Fibroblast of skin of left biceps (primary cell): ENCODE measurements around the gene DNAH17.

Source experiments
- DNase-seq, 2 experiments: peaks; one replicate each; pipeline ENCODE4 v3.0.0-alpha.2; 2013; ENCODE audit warnings: low read depth in 2 of 2

DNAH17 gene

DNA sequence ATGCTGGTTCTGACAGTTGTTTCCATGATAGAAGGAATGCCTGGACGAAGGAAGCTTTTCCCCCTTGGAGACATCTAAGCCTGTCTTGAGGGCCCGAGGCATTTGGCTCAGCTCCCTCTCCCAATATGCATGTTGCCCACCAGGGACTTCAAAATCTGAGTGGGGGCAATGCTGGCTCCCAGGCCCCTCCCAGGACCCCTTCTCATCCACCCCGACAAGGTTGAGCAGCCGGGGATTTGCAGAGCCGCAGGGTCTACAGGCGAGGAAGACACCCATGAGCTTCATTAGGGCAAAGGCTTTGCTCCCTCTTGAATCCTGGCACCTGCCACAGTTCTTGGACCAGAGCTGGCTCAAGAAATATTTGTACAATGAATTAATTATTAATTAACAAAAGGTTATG, 25.1 kb upstream of the DNAH17 start:
- DNase-seq, result no peak

DNA sequence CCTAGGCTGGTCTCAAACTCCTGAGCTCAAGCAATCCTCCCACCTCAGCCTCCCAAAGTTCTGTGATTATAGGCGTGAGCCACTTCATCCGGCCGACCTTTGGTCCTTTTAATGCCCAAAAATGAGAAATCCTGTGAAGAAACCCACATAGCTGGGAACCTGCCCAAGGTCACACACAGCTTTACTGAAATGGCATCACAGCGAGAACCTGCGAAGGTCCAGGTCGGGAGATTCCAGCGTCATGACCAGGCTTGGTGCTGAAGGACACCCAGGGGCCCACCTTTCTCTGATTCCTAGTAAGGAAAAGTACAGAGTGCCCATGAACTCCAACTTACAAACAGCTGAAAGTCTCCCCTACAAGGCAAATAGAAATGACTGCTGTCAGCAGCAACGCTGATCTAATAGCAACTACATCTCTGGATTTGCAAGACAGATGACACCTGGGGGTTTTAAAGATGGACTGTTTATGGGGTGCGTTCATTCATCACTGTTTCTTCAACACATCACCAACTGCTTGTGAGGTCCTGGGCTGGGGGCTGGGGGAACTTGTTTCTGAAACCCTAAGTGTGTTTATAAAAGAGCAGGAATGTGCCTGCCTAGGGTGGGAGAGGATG, 24.5 kb upstream of the DNAH17 start:
- no peak for DNase-seq

DNA sequence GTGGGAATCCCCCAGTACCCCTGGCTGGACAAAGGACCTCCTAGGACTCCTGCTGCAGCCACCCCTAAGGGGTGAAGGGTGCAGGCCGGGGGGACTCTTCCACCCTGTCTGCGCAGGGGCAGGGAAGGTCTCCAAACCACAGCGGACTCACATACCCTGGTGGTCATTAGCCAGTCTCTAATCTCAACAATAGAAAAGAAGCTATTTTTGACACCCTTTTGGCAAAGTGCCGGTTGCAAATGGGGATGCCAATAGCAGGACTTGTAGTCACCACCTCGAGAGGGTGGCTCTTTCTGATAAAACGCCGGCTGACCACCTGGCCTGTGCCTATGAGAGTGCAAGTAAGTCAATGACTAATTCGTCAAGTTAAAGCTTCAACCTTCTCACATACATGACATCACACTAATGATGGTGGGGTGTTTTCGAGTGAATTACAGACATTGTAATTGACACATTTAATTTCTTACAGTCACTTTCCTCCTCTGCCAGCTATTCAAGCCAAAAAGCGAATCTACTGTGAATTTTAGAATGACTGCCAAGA, 23.1 kb upstream of the DNAH17 start:
- DNase-seq, result peak in 1 of 2 experiments; percentile 15

DNA sequence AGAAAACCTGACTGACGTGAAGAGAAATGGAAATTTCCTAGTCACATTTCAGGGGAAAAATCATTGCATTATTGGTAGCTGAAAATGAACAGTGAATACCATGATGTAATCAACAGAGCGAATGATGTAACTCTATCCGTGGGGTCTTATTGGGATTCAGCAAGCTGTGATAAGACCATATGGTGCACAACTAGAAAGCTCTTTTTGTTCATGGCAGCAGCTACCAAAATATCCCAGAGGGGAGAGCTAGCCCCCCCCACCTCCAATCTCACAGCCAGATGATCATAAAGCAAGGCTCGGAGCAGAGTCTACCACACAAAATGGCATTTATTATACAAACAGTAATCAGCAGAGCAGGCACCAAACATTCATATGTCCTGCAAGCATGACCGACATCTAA, 22.2 kb upstream of the DNAH17 start:
- DNase-seq, result peak in 1 of 2 experiments; percentile 34

DNA sequence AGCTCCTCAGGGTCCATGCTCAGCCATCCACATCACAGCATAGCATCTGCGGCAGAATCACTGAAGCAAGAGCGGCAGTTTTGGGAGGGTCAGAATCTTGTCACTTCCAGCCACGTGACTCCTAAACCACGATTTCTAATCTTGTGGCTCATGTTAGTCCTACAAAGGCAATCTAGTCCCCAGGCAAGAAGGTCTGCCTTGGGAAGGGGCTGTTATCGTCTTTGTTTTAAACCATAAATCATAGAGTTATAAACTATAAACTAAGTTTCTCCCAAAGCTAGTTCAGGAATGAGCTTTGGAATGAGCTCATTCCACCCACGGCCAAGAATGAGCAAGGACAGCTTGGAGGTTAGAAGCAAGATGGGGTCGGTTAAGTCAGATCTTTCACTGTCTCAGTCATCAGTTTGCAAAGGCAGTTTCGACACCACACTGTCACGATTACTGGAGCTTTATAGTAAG, 20.8 kb upstream of the DNAH17 start:
- DNase-seq, result peak; percentile 57 to 61

DNA sequence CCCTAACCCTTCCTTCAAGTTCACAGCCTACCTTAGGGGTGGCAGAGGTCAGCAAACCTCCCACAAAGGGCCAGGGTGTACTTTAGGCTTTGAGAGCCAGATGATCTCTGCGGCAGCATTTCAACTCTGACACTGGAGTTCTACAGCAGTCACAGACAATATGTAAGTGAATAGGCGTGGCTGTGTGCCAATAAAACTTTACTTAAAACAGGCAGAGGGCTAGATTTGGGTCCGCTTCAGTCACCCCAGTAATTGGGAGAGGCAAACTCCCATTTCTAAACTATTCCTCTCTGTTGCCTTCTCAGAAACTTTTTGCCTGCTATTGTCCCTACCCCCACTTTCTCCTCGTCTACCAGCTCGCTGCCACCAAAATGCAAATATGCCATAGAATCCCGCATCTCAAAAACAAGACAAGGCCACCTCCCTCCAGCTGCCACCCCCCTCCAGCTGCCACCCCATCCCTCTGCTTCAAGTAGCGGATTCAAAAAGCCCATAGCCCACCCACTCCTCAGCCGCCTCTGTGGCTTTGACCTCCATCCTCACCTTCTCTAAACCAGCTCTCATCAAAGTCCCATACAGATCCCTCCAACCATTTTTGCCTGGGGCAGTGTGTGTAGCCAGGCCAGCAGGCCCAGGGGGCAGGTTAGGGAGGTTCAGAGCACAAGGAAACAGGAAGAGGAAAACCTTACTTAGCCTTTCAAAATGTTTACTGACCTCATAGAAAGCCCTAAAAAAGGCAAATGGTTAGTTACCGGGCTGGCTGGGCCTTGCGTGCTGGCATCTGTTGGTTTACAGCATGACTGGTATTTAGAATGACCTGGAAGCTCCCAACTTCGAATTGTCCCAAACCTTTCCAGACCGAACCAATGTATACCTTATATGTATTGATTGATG, 19.9 kb upstream of the DNAH17 start:
- DNase-seq, result no peak

DNA sequence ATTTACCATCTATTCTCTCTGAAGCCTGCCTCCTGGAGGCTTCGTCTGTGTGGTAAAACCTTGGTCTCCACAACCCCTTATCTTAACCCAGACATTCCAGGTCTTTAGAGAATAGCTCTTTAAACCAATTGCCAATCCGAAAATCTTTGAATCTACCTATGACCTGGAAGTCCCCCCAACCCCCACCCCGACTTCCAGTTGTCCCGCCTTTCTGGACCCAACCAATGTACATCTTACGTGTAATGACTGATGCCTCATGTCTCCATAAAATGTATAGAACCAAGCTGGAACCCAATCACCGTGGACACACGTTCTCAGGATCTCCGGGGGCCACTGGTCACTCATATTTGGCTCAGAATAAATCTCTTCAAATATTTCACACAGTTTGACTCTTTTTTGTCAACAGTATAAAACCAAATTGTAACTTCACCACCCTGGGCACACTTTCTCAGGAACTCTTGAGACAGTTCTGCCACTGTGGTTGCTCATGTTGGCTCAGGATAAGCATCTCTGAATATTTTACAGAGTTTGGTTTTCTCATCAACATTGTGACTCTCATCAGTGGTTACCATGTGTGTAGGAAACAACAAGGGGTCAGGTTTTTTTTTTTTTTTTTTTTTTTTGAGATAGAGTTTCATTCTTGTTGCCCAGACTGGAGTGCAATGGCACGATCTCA, 18.1 kb upstream of the DNAH17 start:
- no peak for DNase-seq

DNA sequence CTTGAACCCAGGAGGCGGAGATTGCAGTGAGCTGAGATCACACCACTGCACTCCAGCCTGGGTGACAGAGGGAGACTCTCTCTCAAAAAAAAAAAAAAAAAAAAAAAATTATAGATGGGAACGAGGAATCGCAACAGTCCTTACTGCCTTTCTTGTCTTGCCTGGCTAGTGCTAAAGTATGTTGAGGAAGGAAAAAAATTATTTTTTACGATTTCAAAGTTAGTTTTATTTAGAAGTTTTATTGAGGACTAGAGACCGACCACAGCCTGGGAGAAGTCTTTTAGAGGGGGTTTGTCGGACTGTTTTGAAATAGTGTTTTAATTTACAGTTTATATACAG, 15.8 kb upstream of the DNAH17 start:
- no peak for DNase-seq

DNA sequence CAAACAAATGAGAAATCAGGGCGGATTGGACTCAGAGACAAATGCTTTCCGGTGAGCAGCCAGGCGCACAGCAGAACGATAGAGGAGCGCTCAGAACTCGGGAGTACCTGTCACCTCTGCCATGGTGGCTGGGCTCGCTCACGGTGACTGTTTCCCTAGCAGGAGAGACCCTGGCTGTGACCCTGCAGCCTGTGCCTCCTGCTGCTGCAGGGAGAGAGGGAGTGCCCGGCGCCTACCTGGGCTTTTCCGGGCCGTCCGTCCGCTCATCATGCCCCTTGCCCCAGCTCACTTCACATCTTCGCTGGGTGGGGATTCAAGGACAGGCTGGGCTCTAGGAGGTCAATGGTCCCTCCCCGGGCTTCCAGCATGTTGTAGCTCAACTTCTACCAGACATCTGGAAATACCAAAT, 14.1 kb upstream of the DNAH17 start:
- no peak for DNase-seq

DNA sequence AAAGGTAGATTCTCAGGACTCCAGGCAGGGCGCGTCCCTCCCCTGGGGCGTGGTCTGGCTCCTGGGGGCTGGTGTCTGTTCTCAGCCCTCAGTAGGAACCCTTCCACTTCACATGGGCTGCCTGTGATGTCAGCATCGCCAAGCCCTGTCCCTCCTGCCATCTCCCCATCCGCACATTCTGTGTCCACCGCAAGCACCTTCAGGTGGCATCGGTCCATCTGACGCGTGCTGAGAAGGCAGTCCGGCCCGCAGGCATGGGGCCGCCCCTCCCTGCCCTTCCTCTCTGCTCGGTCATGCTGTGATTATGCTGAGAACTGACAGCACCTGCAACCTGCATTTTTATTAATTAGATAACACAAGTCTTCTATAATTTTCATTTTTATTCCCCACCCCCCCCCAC, 12.7 kb upstream of the DNAH17 start:
- DNase-seq, result no peak

DNA sequence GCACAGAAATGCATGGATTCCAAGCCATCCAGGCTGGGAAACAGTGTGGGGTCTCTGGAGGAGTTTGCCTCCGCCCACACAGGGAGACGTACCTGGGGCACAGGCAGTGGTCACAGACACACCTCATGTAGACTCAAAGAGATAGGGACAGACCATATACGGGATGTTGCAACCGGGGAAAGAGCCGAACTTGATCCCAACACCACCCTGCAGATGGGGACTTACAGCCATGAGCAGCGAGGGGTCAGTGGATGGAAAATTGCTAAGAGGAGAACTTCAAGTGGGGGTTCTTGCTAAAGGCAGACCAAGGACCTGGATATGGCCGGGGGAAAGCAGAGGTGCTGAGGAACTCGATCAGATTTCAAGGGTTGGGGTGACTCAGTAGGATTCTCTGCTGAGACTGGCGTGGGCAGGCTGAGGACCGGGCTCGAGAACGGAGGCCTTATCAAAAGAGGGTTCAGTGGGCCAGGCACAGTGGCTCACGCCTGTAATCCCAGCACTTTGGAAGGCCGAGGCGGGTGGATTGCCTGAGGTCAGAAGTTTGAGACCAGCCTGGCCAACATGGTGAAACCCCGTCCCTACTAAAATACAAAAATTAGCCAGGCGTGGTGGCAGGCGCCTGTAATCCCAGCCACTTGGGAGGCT, 12.0 kb upstream of the DNAH17 start:
- DNase-seq, result no peak

DNA sequence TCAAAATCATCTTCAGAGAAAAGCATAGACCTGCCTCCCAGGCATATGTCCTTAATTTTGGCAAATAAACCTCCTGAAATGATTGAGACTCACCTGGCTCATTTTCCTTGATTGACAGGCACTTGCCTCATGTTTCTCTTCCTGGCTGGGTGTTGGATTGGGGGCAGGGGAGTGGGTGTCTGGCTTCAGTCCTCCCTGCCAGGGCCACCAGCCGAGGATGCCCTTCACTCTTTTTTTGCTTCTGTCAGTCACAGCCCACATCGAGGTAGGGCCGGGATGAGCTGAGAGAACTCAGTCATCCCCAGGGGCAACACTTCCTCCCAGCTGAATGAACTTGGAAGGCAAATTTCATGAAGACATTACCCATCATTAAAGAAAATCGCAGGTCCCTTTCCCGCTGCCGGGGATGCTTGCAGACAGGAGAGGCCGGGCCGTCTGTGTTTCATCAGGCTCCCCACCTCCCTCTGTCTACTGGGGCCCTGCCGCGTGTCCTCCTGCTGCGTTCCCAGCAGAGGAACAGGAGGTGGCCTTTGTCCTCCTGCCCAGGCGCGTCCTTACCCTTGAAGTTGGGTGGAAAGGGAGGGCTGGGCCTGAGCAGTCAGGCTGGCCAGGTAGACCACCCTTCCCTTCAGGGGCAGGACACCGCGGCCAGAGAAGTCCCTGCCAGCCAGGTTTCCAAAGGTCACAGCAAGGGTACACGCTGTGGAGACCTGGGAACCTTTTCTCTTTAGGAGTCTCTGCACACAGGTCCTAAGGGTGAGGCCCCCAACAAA, 11.2 kb upstream of the DNAH17 start:
- DNase-seq, result no peak

DNA sequence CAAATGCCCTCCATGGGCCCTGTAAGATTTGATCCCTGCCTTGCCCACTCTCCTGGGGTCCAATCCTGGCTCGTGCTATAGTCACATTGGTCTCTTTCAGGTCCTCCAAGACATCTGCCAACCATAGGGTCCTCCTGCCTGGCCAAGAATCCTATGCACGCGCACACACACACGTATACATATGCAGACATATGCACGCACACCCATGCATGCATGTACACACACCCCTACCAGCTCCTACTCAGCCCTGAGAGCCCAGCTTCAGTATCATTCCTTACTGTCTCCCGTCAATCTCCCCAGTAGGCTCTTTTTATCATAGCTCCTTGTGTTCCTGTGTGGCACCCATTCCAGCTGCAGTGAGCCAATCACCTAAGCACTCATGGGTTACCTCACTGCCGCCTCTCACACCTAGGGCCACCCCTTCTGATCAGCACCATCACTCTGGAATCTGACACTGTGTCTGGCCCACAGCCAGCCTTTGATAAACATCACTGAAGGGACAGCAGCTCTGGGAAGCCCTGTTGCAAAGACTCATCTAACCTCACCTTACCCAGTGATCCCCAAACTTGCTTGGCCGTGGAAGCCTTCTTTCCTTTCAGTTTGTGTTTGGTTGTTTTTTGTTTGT, 7.9 kb upstream of the DNAH17 start:
- DNase-seq, result no peak

DNA sequence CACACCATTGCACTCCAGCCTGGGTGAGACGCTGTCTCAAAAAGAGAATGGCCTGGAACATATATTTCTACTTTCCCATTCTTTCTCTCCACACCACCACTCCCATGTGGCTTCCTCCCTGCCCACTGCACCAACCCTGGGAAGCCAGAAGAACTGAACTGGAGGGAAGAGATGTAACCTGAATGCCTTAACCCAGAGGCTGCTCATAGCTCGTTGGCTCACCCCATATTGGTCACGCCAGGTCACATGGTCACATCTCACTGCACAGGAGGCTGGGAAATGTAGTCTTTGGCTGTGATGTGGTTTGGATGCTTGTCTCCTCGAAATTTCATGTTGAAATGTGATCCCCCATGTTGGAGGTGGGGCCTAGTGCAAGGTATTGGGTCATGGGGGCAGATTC, 5.9 kb upstream of the DNAH17 start:
- DNase-seq, result no peak

DNA sequence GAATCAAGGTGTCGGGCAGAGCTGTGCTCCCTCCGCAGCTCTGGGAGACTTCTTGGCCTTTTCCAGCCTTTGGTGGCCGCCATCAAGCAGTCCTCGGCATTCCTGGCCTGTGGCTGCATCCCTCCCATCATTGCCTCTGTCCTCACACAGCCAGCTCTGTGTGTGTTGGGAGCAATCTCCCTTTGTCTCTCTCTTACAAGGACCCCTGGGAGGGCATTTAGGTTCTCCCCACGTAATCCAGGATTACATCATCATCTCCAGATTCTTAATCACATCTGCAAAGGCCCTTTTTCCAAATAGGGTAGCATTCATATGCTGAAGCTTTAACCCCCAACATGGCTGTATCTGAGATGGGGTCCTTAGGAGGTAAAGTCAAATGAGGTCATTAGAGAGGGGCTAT, 4.1 kb upstream of the DNAH17 start:
- no peak for DNase-seq

DNA sequence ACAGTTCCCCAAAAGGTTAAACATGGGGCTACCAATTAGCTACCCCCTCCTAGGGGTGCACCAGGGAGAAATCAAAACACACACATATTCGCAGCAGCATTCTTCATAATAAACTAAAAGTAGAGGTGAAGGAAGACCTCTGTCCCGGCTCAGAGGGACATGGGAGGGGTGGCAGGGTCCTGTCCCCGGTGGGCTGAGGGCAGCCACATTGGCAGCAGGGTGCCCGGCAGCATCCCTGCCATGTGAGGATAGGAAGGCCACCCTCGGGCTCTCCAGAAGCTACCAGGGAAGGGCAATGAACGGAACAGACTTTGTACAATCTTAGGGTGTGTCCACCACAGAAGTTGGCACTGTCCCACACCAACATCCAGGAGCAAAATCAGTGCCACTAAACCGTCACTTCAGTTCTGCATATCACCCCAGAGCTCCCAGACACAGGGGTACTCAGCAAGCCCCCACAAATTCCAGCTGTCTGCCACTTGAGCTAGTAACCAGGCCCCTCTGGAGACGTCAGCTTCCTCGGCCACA, 3.1 kb upstream of the DNAH17 start:
- DNase-seq, result no peak

DNA sequence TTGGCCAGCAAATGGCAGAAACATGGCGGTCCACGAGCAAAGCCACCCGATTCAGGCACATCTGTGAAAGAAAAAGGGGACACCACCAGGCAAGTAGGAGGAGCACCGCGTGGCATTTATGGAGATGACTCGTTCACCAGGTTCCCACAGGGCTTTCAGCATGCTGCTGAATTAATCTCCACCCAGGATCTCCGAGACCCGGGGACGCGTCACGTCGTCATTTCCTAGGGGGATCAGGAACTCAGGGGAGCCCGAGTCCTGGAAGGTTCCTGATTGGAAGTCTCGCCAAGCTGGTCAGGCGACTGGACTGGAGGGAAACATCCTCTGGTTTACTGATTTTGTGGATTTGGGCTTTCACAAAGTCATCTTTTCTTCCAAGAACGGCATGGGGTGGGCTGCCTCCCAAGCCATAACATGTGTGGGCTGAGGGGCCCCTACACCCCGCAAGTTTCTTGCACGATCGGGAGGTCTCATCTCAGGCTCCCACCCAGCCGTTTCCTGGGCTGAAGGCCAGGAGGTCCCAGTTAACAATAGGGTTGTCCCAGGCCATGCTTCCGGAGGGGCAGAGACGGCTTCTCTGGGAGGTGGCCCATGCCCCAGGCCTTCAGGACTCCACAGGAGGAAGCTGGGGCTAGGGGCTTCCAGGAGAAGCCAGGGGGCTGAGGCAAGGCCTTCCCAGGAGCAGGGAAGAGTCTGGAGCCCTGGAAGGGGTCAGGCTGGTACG, 645 bp downstream of the DNAH17 start:
- DNase-seq, result no peak

DNA sequence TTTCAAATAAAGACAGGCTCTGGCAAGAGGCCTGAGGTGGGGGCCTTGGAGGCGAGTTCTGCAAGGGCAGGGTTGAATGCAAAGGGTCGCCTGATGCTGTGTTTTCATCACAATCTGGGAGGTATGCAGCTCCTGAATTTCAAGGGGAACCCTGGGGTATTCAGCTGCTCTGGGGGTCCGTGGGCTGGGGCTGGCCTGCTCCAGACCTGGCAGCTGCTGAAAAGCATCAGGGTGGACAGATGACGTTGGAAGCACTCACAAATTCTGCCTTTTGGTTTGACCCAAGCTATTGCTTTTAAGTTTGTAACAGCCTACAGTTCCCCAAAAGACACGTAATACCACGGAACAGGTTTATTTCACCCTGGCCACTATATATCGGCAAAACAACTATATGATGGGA, 1.3 kb downstream of the DNAH17 start:
- no peak for DNase-seq

DNA sequence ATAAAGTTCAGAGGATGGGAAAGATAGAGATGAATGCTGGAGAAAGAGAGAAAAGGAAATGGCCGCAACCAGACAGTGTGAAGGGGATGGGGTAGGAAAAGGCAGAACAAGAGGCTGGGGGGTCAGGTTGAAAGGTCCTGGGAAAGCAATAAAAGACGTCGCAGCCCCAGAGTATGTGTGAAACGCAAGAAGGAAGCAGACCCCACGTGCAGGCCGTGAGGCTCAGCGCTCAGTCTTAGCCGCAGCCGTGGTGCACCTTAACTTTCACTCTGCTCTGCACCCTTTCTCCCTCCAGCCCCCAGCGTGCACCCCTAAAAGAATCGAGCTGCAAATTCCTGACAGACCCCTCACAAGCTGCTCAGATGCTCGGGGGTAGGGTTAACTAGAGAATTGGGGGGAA, 1.9 kb downstream of the DNAH17 start:
- no peak for DNase-seq

DNA sequence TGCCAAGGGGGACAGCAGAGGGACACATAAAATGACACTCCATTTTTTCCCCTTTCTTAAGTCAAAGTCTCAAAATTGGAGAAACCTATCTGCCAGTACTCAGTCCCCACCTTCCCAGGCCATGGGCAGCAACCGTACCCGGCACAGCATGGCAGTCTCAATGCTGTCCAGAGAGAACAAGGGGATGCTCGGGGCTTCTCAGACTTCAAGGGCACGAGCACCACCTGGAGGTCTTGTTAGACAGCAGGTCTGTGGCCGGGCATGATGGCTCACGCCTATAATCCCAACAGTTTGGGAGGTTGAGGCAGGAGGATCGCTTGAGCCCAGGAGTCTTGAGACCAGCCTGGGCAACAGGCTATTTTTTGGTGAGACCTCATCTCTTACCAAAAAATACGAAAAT, 3.2 kb downstream of the DNAH17 start:
- no peak for DNase-seq
